H1 (cell line): Measurements from ENCODE around the gene KCNMB2. TPM values are rescaled to one million over a fixed set of nuclear protein-coding genes. Genes with fewer than 3 reads are reported as not detected.

Source experiments
- CTCF ChIA-PET: fragments of 300-600 bp; sonication (Branson Sonifier 250); formaldehyde crosslinking; loops from one replicate; lab custom pipeline; 2021; ENCODE audit not compliant: partially characterized antibody; lab: Charles Lee
- POLR2A ChIA-PET: fragments of 300-600 bp; sonication (Branson Sonifier 250); formaldehyde crosslinking; loops from one replicate; lab custom pipeline; 2021; ENCODE audit warnings: inconsistent platforms; ENCODE audit not compliant: partially characterized antibody; lab: Charles Lee
- DNase-seq, 2 experiments: peaks; one replicate each; pipeline versions ENCODE4 v3.0.0 to v3.0.0-alpha.2; 2010 to 2022; ENCODE audit warnings: low spot score in 2 of 2, low read depth in 1 of 2, mixed read lengths in 1 of 2
- FAIRE-seq: peaks from 2 replicates; lab custom pipeline; 2011; peaks lifted over from hg19 to GRCh38; lab: Jason Lieb, UNC
- H2AFZ ChIP-seq: 2 replicates; pipeline ENCODE4 v1.8.1; 2012; ENCODE audit warnings: low read length, inconsistent platforms
- H2AK5ac ChIP-seq: 2 replicates; pipeline ENCODE4 v1.6.1; 2013; ENCODE audit warnings: low read depth, low read length
- H2BK120ac ChIP-seq: replicated peaks from 2 replicates; pipeline ENCODE3; 2013; ENCODE audit warnings: low read depth, low read length, inconsistent platforms
- H2BK12ac ChIP-seq: 2 replicates; pipeline ENCODE4 v1.6.1; 2013; ENCODE audit warnings: low read depth, low read length
- H2BK15ac ChIP-seq: 2 replicates; pipeline ENCODE4 v1.6.1; 2013; ENCODE audit warnings: low read length
- H2BK20ac ChIP-seq: 2 replicates; pipeline ENCODE4 v1.6.1; 2013; ENCODE audit warnings: low read length
- H2BK5ac ChIP-seq: 2 replicates; pipeline ENCODE4 v1.6.1; 2013; ENCODE audit warnings: low read depth, low read length
- H3K14ac ChIP-seq: 2 replicates; pipeline ENCODE4 v1.6.1; 2013; ENCODE audit warnings: inconsistent platforms; ENCODE audit not compliant: insufficient read length
- H3K18ac ChIP-seq: 2 replicates; pipeline ENCODE4 v1.6.1; 2013; ENCODE audit warnings: low read length; ENCODE audit errors: extremely low read depth
- H3K23ac ChIP-seq: 2 replicates; pipeline ENCODE4 v1.6.1; 2013; ENCODE audit warnings: inconsistent platforms; ENCODE audit not compliant: insufficient read length
- H3K23me2 ChIP-seq: 2 replicates; pipeline ENCODE4 v1.6.1; 2013; ENCODE audit warnings: low read depth, low read length
- H3K27ac ChIP-seq: 2 replicates; pipeline ENCODE4 v1.6.1; 2011; ENCODE audit warnings: low read depth, low read length, inconsistent platforms
- H3K27me3 ChIP-seq, 4 experiments: replicated peaks in 1 of 4; 1 replicate in 1 of 4; 2 replicates in 3 of 4; pipeline versions ENCODE4 v1.6.1 to v1.8.1; 2011 to 2013; ENCODE audit warnings: low read length in 3 of 4, mild to moderate bottlenecking in 3 of 4, inconsistent platforms in 2 of 4, mixed read lengths in 2 of 4, moderate library complexity in 1 of 4; ENCODE audit not compliant: control insufficient read depth in 3 of 4, insufficient read depth in 3 of 4; ENCODE audit errors: extremely low read depth in 1 of 4
- H3K36me3 ChIP-seq, 4 experiments: 2 replicates each; pipeline versions ENCODE4 v1.6.1 to v1.8.1; 2011 to 2013; ENCODE audit warnings: mild to moderate bottlenecking in 4 of 4, low read length in 3 of 4, moderate library complexity in 2 of 4, control low read depth in 1 of 4, inconsistent platforms in 1 of 4; ENCODE audit not compliant: insufficient read depth in 4 of 4, control insufficient read depth in 2 of 4
- H3K4ac ChIP-seq: replicated peaks from 2 replicates; pipeline ENCODE3; 2013; ENCODE audit warnings: low read length, low read depth, mixed read lengths, inconsistent platforms; ENCODE audit not compliant: insufficient read length
- H3K4me1 ChIP-seq, 4 experiments: replicated peaks in 1 of 4; 1 replicate in 1 of 4; 2 replicates in 3 of 4; pipeline versions ENCODE4 v1.6.1 to v1.8.1; 2011 to 2013; ENCODE audit warnings: low read length in 3 of 4, inconsistent platforms in 2 of 4, mixed read lengths in 1 of 4; ENCODE audit not compliant: insufficient read depth in 4 of 4, control insufficient read depth in 3 of 4
- H3K4me2 ChIP-seq, 2 experiments: 2 replicates each; pipeline versions ENCODE4 v1.6.1 to v1.8.1; 2011 to 2013; ENCODE audit warnings: low read depth in 2 of 2, low read length in 2 of 2, control low read depth in 1 of 2, inconsistent platforms in 1 of 2, mild to moderate bottlenecking in 1 of 2; ENCODE audit not compliant: insufficient read depth in 1 of 2
- H3K4me3 ChIP-seq, 4 experiments: fragments of 200-600, 300-600 bp in 1 of 4; sonication (generic), shearing (Covaris generic), sonication (Bioruptor Twin) in 1 of 4; 2 replicates each; pipeline versions ENCODE4 v1.5.1 to v1.8.1; 2011 to 2016; ENCODE audit warnings: low read length in 4 of 4, low read depth in 3 of 4, control low read depth in 2 of 4, inconsistent platforms in 2 of 4, mild to moderate bottlenecking in 2 of 4, mixed read lengths in 1 of 4, moderate library complexity in 1 of 4; ENCODE audit not compliant: insufficient read depth in 2 of 4; ENCODE audit errors: extremely low read depth in 1 of 4
- H3K56ac ChIP-seq: replicated peaks from 2 replicates; pipeline ENCODE3; 2013; ENCODE audit warnings: low read depth, mild to moderate bottlenecking, mixed read lengths, low read length, inconsistent platforms; ENCODE audit not compliant: insufficient read length
- H3K79me1 ChIP-seq: 2 replicates; pipeline ENCODE4 v1.6.1; 2013; ENCODE audit warnings: low read depth, low read length, control low read depth
- H3K79me2 ChIP-seq, 2 experiments: 2 replicates each; pipeline versions ENCODE4 v1.6.1 to v1.8.1; 2012 to 2013; ENCODE audit warnings: low read length in 2 of 2, mild to moderate bottlenecking in 2 of 2, inconsistent platforms in 1 of 2; ENCODE audit not compliant: insufficient read depth in 2 of 2, control insufficient read depth in 1 of 2
- H3K9ac ChIP-seq, 4 experiments: replicated peaks in 1 of 4; 1 replicate in 1 of 4; 2 replicates in 3 of 4; pipeline versions ENCODE4 v1.6.1 to v1.8.1; 2011 to 2013; ENCODE audit warnings: low read depth in 3 of 4, low read length in 3 of 4, control low read depth in 2 of 4, mild to moderate bottlenecking in 2 of 4, moderate library complexity in 2 of 4, inconsistent platforms in 1 of 4; ENCODE audit errors: extremely low read depth in 1 of 4
- H3K9me3 ChIP-seq, 2 experiments: 2 replicates each; pipeline versions ENCODE4 v1.6.1 to v1.8.1; 2012 to 2013; ENCODE audit warnings: mild to moderate bottlenecking in 2 of 2, moderate library complexity in 2 of 2, control low read depth in 1 of 2, inconsistent platforms in 1 of 2, low read depth in 1 of 2, low read length in 1 of 2, mixed read lengths in 1 of 2; ENCODE audit not compliant: insufficient read depth in 2 of 2
- H4K20me1 ChIP-seq, 2 experiments: replicated peaks in 1 of 2; 2 replicates each; pipeline versions ENCODE3 to v1.8.1; 2011 to 2013; ENCODE audit warnings: inconsistent platforms in 2 of 2, low read length in 2 of 2, mild to moderate bottlenecking in 1 of 2; ENCODE audit not compliant: insufficient read depth in 2 of 2, control insufficient read depth in 1 of 2
- H4K5ac ChIP-seq: 2 replicates; pipeline ENCODE4 v1.6.1; 2013; ENCODE audit warnings: low read length, low read depth, mixed read lengths, inconsistent platforms; ENCODE audit not compliant: insufficient read length
- H4K8ac ChIP-seq: 2 replicates; pipeline ENCODE4 v1.8.0; 2013; ENCODE audit warnings: mild to moderate bottlenecking, moderate library complexity, low read length, inconsistent platforms; ENCODE audit not compliant: insufficient read depth; ENCODE audit errors: extremely low read depth
- H4K91ac ChIP-seq: replicated peaks from 2 replicates; pipeline ENCODE3; 2013; ENCODE audit warnings: low read length, mixed read lengths, inconsistent platforms; ENCODE audit not compliant: insufficient read length
- CREB1 ChIP-seq: IDR thresholded peaks from 2 replicates; pipeline ENCODE4 v1.6.1; 2012; ENCODE audit warnings: inconsistent platforms
- GABPA ChIP-seq: IDR thresholded peaks from 2 replicates; pipeline ENCODE4 v1.6.1; 2011; ENCODE audit warnings: mild to moderate bottlenecking, low read length, moderate library complexity, borderline replicate concordance; ENCODE audit not compliant: insufficient read depth
- GTF2F1 ChIP-seq: IDR thresholded peaks from 2 replicates; pipeline ENCODE4 v1.6.1; 2012; ENCODE audit warnings: low read depth, low read length, improper control_type of control experiment, borderline replicate concordance
- HDAC6 ChIP-seq: IDR thresholded peaks from one replicate; pipeline ENCODE4 v1.7.1; 2012; ENCODE audit warnings: low read depth, mild to moderate bottlenecking, inconsistent platforms, low read length, moderate library complexity
- KDM5A ChIP-seq: fragments of 200-600 bp; IDR thresholded peaks from 2 replicates; pipeline ENCODE4 v1.7.1; 2012; ENCODE audit warnings: mild to moderate bottlenecking, low read length, inconsistent platforms, mixed read lengths
- NRF1 ChIP-seq: IDR thresholded peaks from 2 replicates; pipeline ENCODE4 v1.6.1; 2011; ENCODE audit warnings: mild to moderate bottlenecking, low read depth, low read length, improper control_type of control experiment
- POLR2AphosphoS5 ChIP-seq: IDR thresholded peaks from 2 replicates; pipeline ENCODE4 v1.6.1; 2011; ENCODE audit warnings: low read depth, low read length
- RXRA ChIP-seq: IDR thresholded peaks from 2 replicates; pipeline ENCODE4 v1.6.1; 2011; ENCODE audit warnings: low read depth, mild to moderate bottlenecking, low read length, moderate library complexity; ENCODE audit not compliant: insufficient read depth
- SIN3A ChIP-seq, 2 experiments: IDR thresholded peaks in 1 of 2; conservative IDR thresholded peaks in 1 of 2; 2 replicates each; pipeline ENCODE4 v1.6.1; 2011 to 2012; ENCODE audit warnings: low read length in 2 of 2, improper control_type of control experiment in 1 of 2, low read depth in 1 of 2, mild to moderate bottlenecking in 1 of 2
- SIRT6 ChIP-seq: IDR thresholded peaks from one replicate; pipeline ENCODE4 v1.7.1; 2012; ENCODE audit warnings: low read length, inconsistent platforms
- SIX5 ChIP-seq: IDR thresholded peaks from 2 replicates; pipeline ENCODE4 v1.6.1; 2011; ENCODE audit warnings: mild to moderate bottlenecking, low read depth, low read length
- SP4 ChIP-seq: IDR thresholded peaks from 2 replicates; pipeline ENCODE4 v1.6.1; 2012; ENCODE audit warnings: low read length, inconsistent platforms
- TBP ChIP-seq: IDR thresholded peaks from 2 replicates; pipeline ENCODE4 v1.6.1; 2011; ENCODE audit warnings: low read depth, low read length, improper control_type of control experiment
- TEAD4 ChIP-seq: IDR thresholded peaks from 2 replicates; pipeline ENCODE4 v1.6.1; 2012; ENCODE audit warnings: low read depth, low read length, inconsistent platforms, mixed read lengths
- WGBS, 2 experiments: shearing (Covaris generic) in 1 of 2; methylation state at CpG; one replicate each; pipeline versions ENCODE4 v1.1.6 to v1.1.7; 2013 to 2015; ENCODE audit warnings: low lambda C conversion rate in 2 of 2, mixed read lengths in 2 of 2, inconsistent platforms in 1 of 2, low coverage in 1 of 2, missing lambda C conversion rate in 1 of 2; ENCODE audit not compliant: insufficient replicate concordance in 2 of 2, insufficient coverage in 1 of 2, insufficient read length in 1 of 2; ENCODE audit errors: extremely low coverage in 1 of 2, missing lambda C conversion rate in 1 of 2; 5-methylcytosine and 5-hydroxymethylcytosine counted together
- polyA plus RNA-seq, 7 experiments: library from polyadenylated mRNA; depleted of rRNA in 3 of 7; stranded (reverse) in 5 of 7; unstranded in 2 of 7; fragments of >200 nt in 5 of 7; fragments of 200-250 nt in 2 of 7; gene quantifications; 1 replicate in 5 of 7; 2 replicates in 1 of 7; 4 replicates in 1 of 7; pipeline versions ENCODE4 v1.2.1 to v1.2.3, GENCODE V29; 2011 to 2013; ENCODE audit warnings: missing spikeins in 2 of 7, mixed read lengths in 2 of 7
- total RNA-seq: library from RNA; stranded (reverse); fragmentation: NEBNext Ultra II Directional; extraction: Animal tissue kit (Norgen Biotek cat#: 25700); gene quantifications from 2 replicates; pipeline ENCODE4 v1.2.1, GENCODE V29; 2021

KCNMB2 gene
- total and polyA plus RNA-seq, 2 of the 8 experiments (the other 6 are each of a cell fraction or from before 2014, with no cell fraction given): not detected

DNA sequence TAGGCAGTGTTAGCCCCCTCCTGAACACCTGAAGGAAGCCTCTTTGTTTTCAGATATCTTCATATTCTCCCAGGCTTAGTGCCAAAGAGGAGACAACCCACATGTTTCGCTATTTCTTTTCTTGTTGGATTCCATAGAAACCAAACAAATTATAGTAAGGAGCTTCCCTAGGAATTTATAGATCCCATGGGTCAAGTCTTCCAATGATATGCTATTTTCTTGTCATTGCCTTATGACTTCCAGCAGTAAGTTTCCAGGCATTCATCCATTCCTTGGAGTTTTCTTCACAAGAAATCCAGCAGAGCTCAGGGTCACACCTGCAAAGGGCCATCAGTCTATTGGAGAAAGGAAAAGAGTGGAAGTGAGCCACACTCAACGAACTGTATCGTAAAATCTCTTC, 9.9 kb upstream of the KCNMB2 start:
- ChIA-PET CTCF (no interaction called here), POLR2A (interaction anchor here (1.1 kb wide), 1 partner anchor 11 kb away, joined by 3 read pairs; no protein-coding TSS in a partner anchor)
- Histone ChIP-seq H4K5ac (no peak overlapping the region), H3K18ac (no peak overlapping the region), H4K8ac (no peak overlapping the region), H3K23me2 (no peaks in the 10 kb centered on the region), H2BK12ac (0 out of 2 replicates have a peak overlapping the region, but pooled peaks have one; percentile 42), H3K27me3 (no peaks in the 10 kb centered on the region), H2BK5ac (no peak overlapping the region), H3K79me2 (no peaks in the 10 kb centered on the region), H3K23ac (no peak overlapping the region), H4K91ac (no peak overlapping the region), H3K4me2 (no peak overlapping the region), H3K4ac (no peak overlapping the region), H3K4me1 (no peaks in the 10 kb centered on the region), H2BK20ac (no peak overlapping the region), H3K9ac (no peak overlapping the region), H2BK120ac (no peak overlapping the region), H2AK5ac (no peak overlapping the region), H2AFZ (no peak overlapping the region), H3K36me3 (no peaks in the 10 kb centered on the region), H4K20me1 (no peaks in the 10 kb centered on the region), H3K79me1 (no peaks in the 10 kb centered on the region), H3K9me3 (no peaks in the 10 kb centered on the region), H3K4me3 (no peak overlapping the region), H3K14ac (no peak overlapping the region), H3K27ac (no peak overlapping the region), H2BK15ac (no peak overlapping the region), H3K56ac (no peak overlapping the region)
- TF ChIP-seq CREB1 (no peak), NRF1 (no peak), POLR2AphosphoS5 (no peak), SP4 (no peak), GABPA (no peak), RXRA (no peak), SIRT6 (no peak), TEAD4 (no peak), HDAC6 (no peak), SIX5 (no peak), TBP (no peak), GTF2F1 (no peak), SIN3A (conservative IDR thresholded peaks at IDR 0.05 in 1 of 2, IDR thresholded peaks at IDR 0.05 in 1 of 2; ENCODE audit: low read depth in 1 of 2, low read length in 2 of 2) (no peak), KDM5A (no peak)
- FAIRE-seq (no peak), DNase-seq (no peak)
- WGBS, 2 experiments: 95% methylated on average over 3 of the region's 3 CpGs; no CpG with 5 or more reads in 1 of the 2 experiments
